Measurements from ENCODE around the gene ZNF18.
"Not testable (repeated sequence)": the region's sequence is repeated elsewhere in the genome, so short reads cannot be mapped to it uniquely, and the experiment has no call there.

The ZNF18 gene

GRCh38 chr17:11986179-11986941, 10.9 kb downstream of the ZNF18 start:
- no peak for DNase-seq (ENCODE audit: low read depth in 2 of 2)

GRCh38 chr17:11981862-11982261, 15.4 kb downstream of the ZNF18 start:
- DNase-seq (ENCODE audit: low read depth in 2 of 2), result no peak

GRCh38 chr17:11980813-11981212, 16.5 kb downstream of the ZNF18 start:
- no peak for DNase-seq (ENCODE audit: low read depth in 2 of 2)

- DNase-seq (ENCODE audit: low read depth in 2 of 2), result no peak
Observed at GRCh38 chr17:11979795-11980194, 17.5 kb downstream of the ZNF18 start.

- DNase-seq (ENCODE audit: low read depth in 2 of 2), result not testable (repeated sequence)
Observed at GRCh38 chr17:11972741-11973140, 24.5 kb downstream of the ZNF18 start.

- no peak for DNase-seq (ENCODE audit: low read depth in 2 of 2)
Observed at GRCh38 chr17:11969565-11969964, 27.7 kb downstream of the ZNF18 start.

GRCh38 chr17:11954936-11955335, 42.3 kb downstream of the ZNF18 start:
- no peak for DNase-seq (ENCODE audit: low read depth in 2 of 2)

GRCh38 chr17:11953924-11954323, 43.4 kb downstream of the ZNF18 start:
- DNase-seq (ENCODE audit: low read depth in 2 of 2), result no peak

GRCh38 chr17:11952610-11953009, 44.7 kb downstream of the ZNF18 start:
- no peak for DNase-seq (ENCODE audit: low read depth in 2 of 2)

GRCh38 chr17:11950771-11951519, 46.3 kb downstream of the ZNF18 start:
- no peak for DNase-seq (ENCODE audit: low read depth in 2 of 2)

- not testable (repeated sequence) for DNase-seq (ENCODE audit: low read depth in 2 of 2)
Observed at GRCh38 chr17:11949571-11949970, 47.7 kb downstream of the ZNF18 start.

- no peak for DNase-seq (ENCODE audit: low read depth in 2 of 2)
Observed at GRCh38 chr17:11948789-11949188, 48.5 kb downstream of the ZNF18 start.

GRCh38 chr17:11944587-11944986, 52.7 kb downstream of the ZNF18 start:
- no peak for DNase-seq (ENCODE audit: low read depth in 2 of 2)

GRCh38 chr17:11943759-11944347, 53.4 kb downstream of the ZNF18 start:
- DNase-seq (ENCODE audit: low read depth in 2 of 2), result no peak

GRCh38 chr17:11943086-11943485, 54.2 kb downstream of the ZNF18 start:
- DNase-seq (ENCODE audit: low read depth in 2 of 2), result not testable (repeated sequence)

- DNase-seq (ENCODE audit: low read depth in 2 of 2), result no peak
Observed at GRCh38 chr17:11940904-11941303, 56.4 kb downstream of the ZNF18 start.

- DNase-seq (ENCODE audit: low read depth in 2 of 2), result no peak
Observed at GRCh38 chr17:11935734-11936406, 61.4 kb downstream of the ZNF18 start.

GRCh38 chr17:11932337-11932898, 64.9 kb downstream of the ZNF18 start:
- no peak for DNase-seq (ENCODE audit: low read depth in 2 of 2)

GRCh38 chr17:11928436-11928835, 68.8 kb downstream of the ZNF18 start:
- DNase-seq (ENCODE audit: low read depth in 2 of 2), result no peak

Data from stimulated activated CD8-positive, alpha-beta memory T cell treated with anti-CD3 and anti-CD28 coated beads, Interleukin-7, amount 100 ng/mL, for 4 hours (primary cell).